HepG2 (cell line): ENCODE measurements around the gene ADAR. TPM values are rescaled to one million over a fixed set of nuclear protein-coding genes. Genes with fewer than 3 reads are reported as not detected.

ENCODE experiments used
- ASH2L ChIP-seq: fragments of 300-600, 200-600 bp; sonication (generic); IDR thresholded peaks from 2 replicates; pipeline ENCODE4 v1.7.0; 2017; ENCODE audit warnings: low read depth, mild to moderate bottlenecking, moderate library complexity, mixed read lengths, low read length; ENCODE audit not compliant: insufficient read length
- CREB1 ChIP-seq, 2 experiments: fragments of 450-650 bp in 1 of 2; IDR thresholded peaks; 2 replicates each; pipeline ENCODE4 v1.6.1; 2016 to 2017; ENCODE audit warnings: control low read depth in 1 of 2, mild to moderate bottlenecking in 1 of 2, missing compliant biosample characterization in 1 of 2, missing genetic modification characterization in 1 of 2
- HNRNPUL1 ChIP-seq: fragments of 200-400 bp; formaldehyde crosslinking; IDR thresholded peaks from 2 replicates; pipeline ENCODE4 v1.6.1; 2017; ENCODE audit warnings: low read depth, mild to moderate bottlenecking, low read length, moderate library complexity
- HOXD1 ChIP-seq: sonication (generic); formaldehyde crosslinking; IDR thresholded peaks from 2 replicates; pipeline ENCODE4 v1.5.0; 2020; ENCODE audit warnings: missing genetic modification reagents
- NAIF1 ChIP-seq: sonication (generic); formaldehyde crosslinking; IDR thresholded peaks from 2 replicates; pipeline ENCODE4 v1.5.0; 2020; ENCODE audit warnings: mild to moderate bottlenecking, missing genetic modification reagents, borderline replicate concordance
- NR2F1 ChIP-seq, 2 experiments: fragments of 450-650 bp in 1 of 2; formaldehyde crosslinking in 1 of 2; IDR thresholded peaks; 2 replicates each; pipeline versions ENCODE4 v1.5.0 to v1.6.1; 2016 to 2020; ENCODE audit warnings: mild to moderate bottlenecking in 1 of 2, missing compliant biosample characterization in 1 of 2, missing genetic modification reagents in 1 of 2, moderate library complexity in 1 of 2
- RXRB ChIP-seq: IDR thresholded peaks from 2 replicates; pipeline ENCODE4 v1.6.1; 2016; ENCODE audit warnings: borderline replicate concordance, missing genetic modification reagents, missing compliant biosample characterization
- SMAD1 ChIP-seq: sonication (generic); formaldehyde crosslinking; IDR thresholded peaks from 2 replicates; pipeline ENCODE4 v1.4.0; 2020; ENCODE audit warnings: missing genetic modification reagents, low read depth, mild to moderate bottlenecking, borderline replicate concordance
- TMF1 ChIP-seq: sonication (generic); formaldehyde crosslinking; IDR thresholded peaks from 2 replicates; pipeline ENCODE4 v1.8.1; 2022; ENCODE audit warnings: low read depth, missing genetic modification reagents
- YEATS2 ChIP-seq: sonication (generic); formaldehyde crosslinking; IDR thresholded peaks from 2 replicates; pipeline ENCODE4 v1.4.0; 2020; ENCODE audit warnings: missing genetic modification reagents, borderline replicate concordance
- ZBTB21 ChIP-seq: sonication (generic); formaldehyde crosslinking; IDR thresholded peaks from 2 replicates; pipeline ENCODE4 v1.4.0; 2020; ENCODE audit warnings: missing genetic modification reagents
- ZNF232 ChIP-seq: sonication (generic); formaldehyde crosslinking; IDR thresholded peaks from 2 replicates; pipeline ENCODE4 v1.4.0; 2020; ENCODE audit warnings: missing genetic modification reagents, borderline replicate concordance
- ZNF3 ChIP-seq: IDR thresholded peaks from 2 replicates; pipeline ENCODE4 v1.7.0; 2017; ENCODE audit warnings: inconsistent platforms
- ZNF337 ChIP-seq: sonication (generic); formaldehyde crosslinking; IDR thresholded peaks from 2 replicates; pipeline ENCODE4 v1.5.1; 2020; ENCODE audit warnings: missing genetic modification reagents, low read depth, mild to moderate bottlenecking, borderline replicate concordance
- ZNF547 ChIP-seq: sonication (generic); formaldehyde crosslinking; IDR thresholded peaks from 2 replicates; pipeline ENCODE4 v1.5.1; 2020; ENCODE audit warnings: mild to moderate bottlenecking, missing genetic modification reagents
- ZNF557 ChIP-seq: sonication (generic); formaldehyde crosslinking; IDR thresholded peaks from 2 replicates; pipeline ENCODE4 v1.4.0; 2020; ENCODE audit warnings: missing genetic modification reagents
- ZNF564 ChIP-seq: sonication (generic); formaldehyde crosslinking; IDR thresholded peaks from 2 replicates; pipeline ENCODE4 v1.8.1; 2023; ENCODE audit warnings: mild to moderate bottlenecking, missing genetic modification reagents
- polyA plus RNA-seq, 8 experiments: library from polyadenylated mRNA; depleted of rRNA in 3 of 8; stranded (reverse) in 7 of 8; unstranded in 1 of 8; fragments of >200 nt; fragmentation: Illumina TruSeq in 4 of 8; extraction: Trizol in 4 of 8; gene quantifications; 2 replicates each; pipeline versions ENCODE4 v1.2.1 to v1.2.3, GENCODE V29; 2011 to 2016; ENCODE audit warnings: low read depth in 4 of 8, missing spikeins in 1 of 8, mixed read lengths in 1 of 8; ENCODE audit not compliant: insufficient read depth in 1 of 8
- total RNA-seq, 5 experiments: library from RNA; depleted of rRNA; stranded (reverse); fragments of >200 nt; fragmentation: Illumina TruSeq; extraction: Trizol; gene quantifications; 2 replicates each; pipeline ENCODE4 v1.2.3, GENCODE V29; 2016; ENCODE audit warnings: low read depth in 1 of 5
- TF ChIP-seq, protein P1 (sequence below): sonication (generic); IDR thresholded peaks from 2 replicates; pipeline ENCODE4 v1.6.1; 2016; ENCODE audit warnings: low read depth, borderline replicate concordance
- TF ChIP-seq, protein P2 (sequence below): sonication (generic); formaldehyde crosslinking; IDR thresholded peaks from 2 replicates; pipeline ENCODE4 v1.4.0; 2020; ENCODE audit warnings: missing genetic modification reagents, borderline replicate concordance
- TF ChIP-seq, protein P3 (sequence below): sonication (generic); formaldehyde crosslinking; IDR thresholded peaks from 2 replicates; pipeline ENCODE4 v1.8.1; 2023; ENCODE audit warnings: mild to moderate bottlenecking, inconsistent platforms, moderate library complexity, missing genetic modification reagents, borderline replicate concordance
- TF ChIP-seq, protein P4 (sequence below): sonication (generic); formaldehyde crosslinking; IDR thresholded peaks from 2 replicates; pipeline ENCODE4 v1.4.0; 2020; ENCODE audit warnings: missing genetic modification reagents
- TF ChIP-seq, protein P5 (sequence below): sonication (generic); formaldehyde crosslinking; IDR thresholded peaks from 2 replicates; pipeline ENCODE4 v1.4.0; 2020; ENCODE audit warnings: missing genetic modification reagents

ADAR gene
- total and polyA plus RNA-seq, 2 of the 13 experiments (the other 11 are each of a cell fraction or from before 2014, with no cell fraction given) = 70.8 to 86.2 TPM

DNA sequence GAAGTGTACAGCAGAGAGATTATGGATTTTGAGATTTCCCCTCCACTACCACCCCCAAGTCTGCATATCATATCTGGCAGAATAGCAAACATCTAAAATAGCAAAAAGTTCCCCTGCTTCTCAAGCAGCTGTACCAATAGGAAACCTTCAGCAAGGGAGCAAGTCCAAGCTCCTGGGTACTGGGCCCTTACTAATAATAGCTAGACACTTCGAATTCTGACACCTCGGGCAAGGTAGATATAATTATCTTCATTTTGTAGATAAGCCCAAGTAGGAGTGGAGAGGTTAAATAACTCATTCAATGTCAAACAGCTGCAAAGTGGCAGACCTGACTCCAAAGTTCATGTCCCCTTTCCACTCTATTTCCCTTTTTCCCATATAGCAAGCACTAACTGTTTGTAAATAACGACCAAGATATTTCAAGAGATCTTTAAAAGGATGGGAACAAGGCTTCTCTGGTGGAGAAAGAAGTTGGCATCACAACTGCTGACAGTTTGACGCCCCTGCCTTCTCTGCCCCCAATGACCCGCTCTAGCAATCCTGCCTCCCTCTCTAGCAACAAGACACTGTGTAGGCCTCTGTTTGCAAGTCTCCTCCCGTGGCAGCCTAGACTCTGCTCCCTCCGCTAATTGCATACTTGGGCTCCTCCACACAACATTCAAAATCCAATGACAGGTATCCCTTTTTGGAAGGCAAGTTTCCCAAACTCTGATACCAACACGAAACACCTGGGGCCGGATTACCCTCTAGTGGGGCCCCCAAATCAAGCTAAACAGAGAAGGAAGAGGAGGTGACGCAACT is 18.7 kb upstream of the ADAR start (continued):
- TF ChIP-seq, protein P1, sequence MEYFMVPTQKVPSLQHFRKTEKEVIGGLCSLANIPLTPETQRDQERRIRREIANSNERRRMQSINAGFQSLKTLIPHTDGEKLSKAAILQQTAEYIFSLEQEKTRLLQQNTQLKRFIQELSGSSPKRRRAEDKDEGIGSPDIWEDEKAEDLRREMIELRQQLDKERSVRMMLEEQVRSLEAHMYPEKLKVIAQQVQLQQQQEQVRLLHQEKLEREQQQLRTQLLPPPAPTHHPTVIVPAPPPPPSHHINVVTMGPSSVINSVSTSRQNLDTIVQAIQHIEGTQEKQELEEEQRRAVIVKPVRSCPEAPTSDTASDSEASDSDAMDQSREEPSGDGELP = no peak
- no peak for TF ChIP-seq RXRB (CRISPR knock-in tag)
- TF ChIP-seq ZNF3 = no peak
- no peak for TF ChIP-seq ZNF557
- TF ChIP-seq NR2F1 (CRISPR knock-in tag; IDR thresholded peaks at IDR 0.05) = peak in 1 of 2 experiments; percentile 8; a peak in 1 of 4 replicates
- no peak for TF ChIP-seq HNRNPUL1
- no peak for TF ChIP-seq ZNF564 (CRISPR knock-in tag)
- TF ChIP-seq ZNF547 (CRISPR knock-in tag) = no peak
- peak; percentile 76; the same call in 1 of the 2 replicates for TF ChIP-seq ZNF232
- TF ChIP-seq, protein P2, sequence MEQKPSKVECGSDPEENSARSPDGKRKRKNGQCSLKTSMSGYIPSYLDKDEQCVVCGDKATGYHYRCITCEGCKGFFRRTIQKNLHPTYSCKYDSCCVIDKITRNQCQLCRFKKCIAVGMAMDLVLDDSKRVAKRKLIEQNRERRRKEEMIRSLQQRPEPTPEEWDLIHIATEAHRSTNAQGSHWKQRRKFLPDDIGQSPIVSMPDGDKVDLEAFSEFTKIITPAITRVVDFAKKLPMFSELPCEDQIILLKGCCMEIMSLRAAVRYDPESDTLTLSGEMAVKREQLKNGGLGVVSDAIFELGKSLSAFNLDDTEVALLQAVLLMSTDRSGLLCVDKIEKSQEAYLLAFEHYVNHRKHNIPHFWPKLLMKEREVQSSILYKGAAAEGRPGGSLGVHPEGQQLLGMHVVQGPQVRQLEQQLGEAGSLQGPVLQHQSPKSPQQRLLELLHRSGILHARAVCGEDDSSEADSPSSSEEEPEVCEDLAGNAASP (CRISPR knock-in tag) = no peak
- TF ChIP-seq NAIF1 (CRISPR knock-in tag) = 0 out of 2 replicates have a peak, but pooled peaks have one; percentile 0
- no peak for TF ChIP-seq CREB1 (IDR thresholded peaks at IDR 0.05)
- TF ChIP-seq CREB1 (CRISPR knock-in tag; IDR thresholded peaks at IDR 0.05) = peak; percentile 33; the same call in 1 of the 2 replicates
- TF ChIP-seq TMF1 (CRISPR knock-in tag) = 0 out of 2 replicates have a peak, but pooled peaks have one; percentile 38
- no peak for TF ChIP-seq HOXD1 (CRISPR knock-in tag)
- TF ChIP-seq ZBTB21 (CRISPR knock-in tag) = no peak
- TF ChIP-seq, protein P3, sequence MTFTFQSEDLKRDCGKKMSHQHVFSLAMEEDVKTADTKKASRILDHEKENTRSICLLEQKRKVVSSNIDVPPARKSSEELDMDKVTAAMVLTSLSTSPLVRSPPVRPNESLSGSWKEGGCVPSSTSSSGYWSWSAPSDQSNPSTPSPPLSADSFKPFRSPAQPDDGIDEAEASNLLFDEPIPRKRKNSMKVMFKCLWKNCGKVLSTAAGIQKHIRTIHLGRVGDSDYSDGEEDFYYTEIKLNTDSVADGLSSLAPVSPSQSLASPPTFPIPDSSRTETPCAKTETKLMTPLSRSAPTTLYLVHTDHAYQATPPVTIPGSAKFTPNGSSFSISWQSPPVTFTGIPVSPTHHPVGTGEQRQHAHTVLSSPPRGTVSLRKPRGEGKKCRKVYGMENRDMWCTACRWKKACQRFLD (CRISPR knock-in tag) = no peak
- TF ChIP-seq ZNF337 (CRISPR knock-in tag) = no peak
- TF ChIP-seq, protein P4, sequence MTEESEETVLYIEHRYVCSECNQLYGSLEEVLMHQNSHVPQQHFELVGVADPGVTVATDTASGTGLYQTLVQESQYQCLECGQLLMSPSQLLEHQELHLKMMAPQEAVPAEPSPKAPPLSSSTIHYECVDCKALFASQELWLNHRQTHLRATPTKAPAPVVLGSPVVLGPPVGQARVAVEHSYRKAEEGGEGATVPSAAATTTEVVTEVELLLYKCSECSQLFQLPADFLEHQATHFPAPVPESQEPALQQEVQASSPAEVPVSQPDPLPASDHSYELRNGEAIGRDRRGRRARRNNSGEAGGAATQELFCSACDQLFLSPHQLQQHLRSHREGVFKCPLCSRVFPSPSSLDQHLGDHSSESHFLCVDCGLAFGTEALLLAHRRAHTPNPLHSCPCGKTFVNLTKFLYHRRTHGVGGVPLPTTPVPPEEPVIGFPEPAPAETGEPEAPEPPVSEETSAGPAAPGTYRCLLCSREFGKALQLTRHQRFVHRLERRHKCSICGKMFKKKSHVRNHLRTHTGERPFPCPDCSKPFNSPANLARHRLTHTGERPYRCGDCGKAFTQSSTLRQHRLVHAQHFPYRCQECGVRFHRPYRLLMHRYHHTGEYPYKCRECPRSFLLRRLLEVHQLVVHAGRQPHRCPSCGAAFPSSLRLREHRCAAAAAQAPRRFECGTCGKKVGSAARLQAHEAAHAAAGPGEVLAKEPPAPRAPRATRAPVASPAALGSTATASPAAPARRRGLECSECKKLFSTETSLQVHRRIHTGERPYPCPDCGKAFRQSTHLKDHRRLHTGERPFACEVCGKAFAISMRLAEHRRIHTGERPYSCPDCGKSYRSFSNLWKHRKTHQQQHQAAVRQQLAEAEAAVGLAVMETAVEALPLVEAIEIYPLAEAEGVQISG = peak; percentile 50
- TF ChIP-seq ASH2L = no peak
- 0 out of 2 replicates have a peak, but pooled peaks have one; percentile 29 for TF ChIP-seq YEATS2 (CRISPR knock-in tag)
- TF ChIP-seq, protein P5, sequence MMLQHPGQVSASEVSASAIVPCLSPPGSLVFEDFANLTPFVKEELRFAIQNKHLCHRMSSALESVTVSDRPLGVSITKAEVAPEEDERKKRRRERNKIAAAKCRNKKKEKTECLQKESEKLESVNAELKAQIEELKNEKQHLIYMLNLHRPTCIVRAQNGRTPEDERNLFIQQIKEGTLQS (CRISPR knock-in tag) = 0 out of 2 replicates have a peak, but pooled peaks have one; percentile 83
- TF ChIP-seq SMAD1 = no peak
